OCI-LY3 (cell line): ENCODE results near the gene STOML2.

Experiments
- H2AFZ ChIP-seq: fragments of 200-600, 300-600 bp; shearing (Covaris generic); 2 replicates; pipeline ENCODE4 v1.6.0; 2014; ENCODE audit warnings: antibody characterized with exemption, low read depth, low read length
- H3K27ac ChIP-seq: fragments of 200-600, 300-600 bp; sonication (generic); 2 replicates; pipeline ENCODE4 v1.5.1; 2014; ENCODE audit warnings: mild to moderate bottlenecking, low read length, moderate library complexity, mixed read lengths
- H3K27me3 ChIP-seq: fragments of 200-600, 300-600 bp; sonication (generic); 2 replicates; pipeline ENCODE4 v1.6.1; 2014; ENCODE audit warnings: low read depth, low read length, mixed read lengths
- H3K36me3 ChIP-seq: fragments of 200-600, 300-600 bp; sonication (generic); replicated peaks from 2 replicates; pipeline ENCODE3; 2014; ENCODE audit warnings: low read depth, low read length, mixed read lengths
- H3K4me1 ChIP-seq: fragments of 300-600, 200-600 bp; sonication (generic); 2 replicates; pipeline ENCODE4 v1.6.1; 2014; ENCODE audit warnings: low read length, mixed read lengths
- H3K4me2 ChIP-seq: fragments of 200-600, 300-600 bp; sonication (generic); 2 replicates; pipeline ENCODE4 v1.6.1; 2014; ENCODE audit warnings: low read length, mixed read lengths
- H3K4me3 ChIP-seq: fragments of 300-600, 200-600 bp; sonication (generic); 2 replicates; pipeline ENCODE4 v1.5.1; 2014; ENCODE audit warnings: antibody characterized with exemption, mild to moderate bottlenecking, low read length, moderate library complexity
- H3K79me2 ChIP-seq: fragments of 300-600, 200-600 bp; shearing (Covaris generic); 2 replicates; pipeline ENCODE4 v1.6.1; 2014; ENCODE audit warnings: mild to moderate bottlenecking, low read length, mixed read lengths
- H3K9ac ChIP-seq: fragments of 300-600, 200-600 bp; shearing (Covaris generic); 2 replicates; pipeline ENCODE4 v1.6.0; 2014; ENCODE audit warnings: mild to moderate bottlenecking, low read length, moderate library complexity
- H3K9me3 ChIP-seq: fragments of 200-600, 300-600 bp; shearing (Covaris generic); 2 replicates; pipeline ENCODE4 v1.6.1; 2014; ENCODE audit warnings: low read length, mixed read lengths; ENCODE audit not compliant: insufficient read depth
- H4K20me1 ChIP-seq: fragments of 200-600, 300-600 bp; sonication (generic); 2 replicates; pipeline ENCODE4 v1.6.1; 2016; ENCODE audit warnings: low read length, mixed read lengths; ENCODE audit not compliant: insufficient read depth
- CTCF ChIP-seq: fragments of 200-600, 300-600 bp; sonication (generic); IDR thresholded peaks from 2 replicates; pipeline ENCODE4 v1.5.1; 2014; ENCODE audit warnings: antibody characterized with exemption, low read length, low read depth
- EZH2phosphoT487 ChIP-seq: fragments of 200-600 bp; shearing (Covaris generic); IDR thresholded peaks from 2 replicates; pipeline ENCODE4 v1.6.1; 2018; ENCODE audit warnings: antibody characterized with exemption, mixed run types, low read depth

The STOML2 gene

GRCh38 chr9:35079041-35079425, 23.9 kb downstream of the STOML2 start:
- peak overlapping the region; percentile 64 for H3K27ac ChIP-seq
- no peaks in the 10 kb centered on the region for H3K9me3 ChIP-seq
- peak overlapping the region; percentile 19; the same call in 1 of the 2 replicates for H2AFZ ChIP-seq
- H3K4me2 ChIP-seq, result peak overlapping the region; percentile 95
- peaks cover 9% of the 10 kb centered on the region for H3K4me1 ChIP-seq
- H4K20me1 ChIP-seq, result no peaks in the 10 kb centered on the region
- TF ChIP-seq EZH2phosphoT487 (no peak), CTCF (no peak)
- peaks cover 12% of the 10 kb centered on the region for H3K36me3 ChIP-seq
- no peaks in the 10 kb centered on the region for H3K27me3 ChIP-seq
- H3K9ac ChIP-seq, result peak overlapping the region; percentile 91
- peak overlapping the region; percentile 93 for H3K4me3 ChIP-seq
- H3K79me2 ChIP-seq, result peaks cover 20% of the 10 kb centered on the region

DNA sequence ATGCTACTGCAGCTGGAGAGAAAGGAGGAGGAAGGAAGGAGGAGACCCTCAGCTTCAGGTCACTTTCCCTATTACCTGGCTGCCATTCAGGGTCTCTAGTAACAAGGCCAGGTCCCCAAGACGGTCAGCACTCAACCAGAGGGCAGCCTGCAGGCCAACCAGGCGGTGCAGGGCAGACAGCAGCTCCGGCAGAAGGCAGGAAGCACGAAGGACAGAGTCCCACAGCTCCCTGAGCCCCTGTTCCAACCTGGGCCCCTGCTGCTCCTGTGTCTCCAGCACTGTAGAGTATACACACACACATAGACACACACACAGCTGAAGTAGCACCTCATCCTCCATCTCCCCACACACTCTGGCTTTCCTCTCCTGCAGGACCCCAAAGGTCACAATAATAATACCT, 24.9 kb downstream of the STOML2 start:
- Histone ChIP-seq H3K27me3 (no peaks in the 10 kb centered on the region), H3K36me3 (peaks cover 18% of the 10 kb centered on the region), H3K79me2 (peaks cover 20% of the 10 kb centered on the region), H4K20me1 (no peaks in the 10 kb centered on the region), H3K9me3 (no peaks in the 10 kb centered on the region), H3K4me1 (peaks cover 18% of the 10 kb centered on the region), H3K4me2 (peak overlapping the region; percentile 95), H3K9ac (peak overlapping the region; percentile 91; the same call in 1 of the 2 replicates), H2AFZ (no peak overlapping the region), H3K27ac (no peak overlapping the region), H3K4me3 (peak overlapping the region; percentile 93; the same call in 1 of the 2 replicates)
- TF ChIP-seq EZH2phosphoT487 (no peak), CTCF (no peak)

GRCh38 chr9:35076848-35077247, 26.1 kb downstream of the STOML2 start:
- Histone ChIP-seq H3K27ac (no peak overlapping the region), H3K9me3 (no peaks in the 10 kb centered on the region), H3K9ac (no peak overlapping the region), H2AFZ (no peak overlapping the region), H3K27me3 (no peaks in the 10 kb centered on the region), H4K20me1 (no peaks in the 10 kb centered on the region), H3K4me2 (no peak overlapping the region), H3K4me3 (no peak overlapping the region), H3K36me3 (peaks cover 18% of the 10 kb centered on the region), H3K79me2 (peaks cover 25% of the 10 kb centered on the region), H3K4me1 (peaks cover 22% of the 10 kb centered on the region)
- TF ChIP-seq EZH2phosphoT487, result no peak
- TF ChIP-seq CTCF, result no peak

GRCh38 chr9:35075358-35075757, 27.6 kb downstream of the STOML2 start:
- Histone ChIP-seq H3K9ac (no peak overlapping the region), H3K9me3 (no peaks in the 10 kb centered on the region), H3K4me3 (no peak overlapping the region), H3K4me2 (no peak overlapping the region), H2AFZ (no peak overlapping the region), H3K36me3 (peaks cover 22% of the 10 kb centered on the region), H4K20me1 (peaks cover 11% of the 10 kb centered on the region), H3K27me3 (no peaks in the 10 kb centered on the region), H3K79me2 (peaks cover 40% of the 10 kb centered on the region), H3K4me1 (peaks cover 28% of the 10 kb centered on the region), H3K27ac (no peak overlapping the region)
- TF ChIP-seq CTCF (no peak), EZH2phosphoT487 (no peak)
